Smooth muscle cell (in vitro differentiated cells): ENCODE results near the gene NPC2. TPM values are rescaled to one million over a fixed set of nuclear protein-coding genes. Genes with fewer than 3 reads are reported as not detected.

Source experiments
- DNase-seq: peaks from one replicate; lab custom pipeline; 2025; ENCODE audit not compliant: unreplicated experiment; lab: John Stamatoyannopoulos, UW
- H2AFZ ChIP-seq: fragments of 200-600 bp; sonication (generic); 2 replicates; pipeline ENCODE4 v1.6.0; 2016; ENCODE audit warnings: antibody characterized with exemption, low read depth, mild to moderate bottlenecking
- H3F3A ChIP-seq: fragments of 200-600 bp; sonication (generic); 2 replicates; pipeline ENCODE4 v1.6.0; 2017; ENCODE audit warnings: antibody characterized with exemption, low read depth
- H3K27ac ChIP-seq: fragments of 200-600 bp; sonication (generic); 2 replicates; pipeline ENCODE4 v1.5.1; 2016; ENCODE audit warnings: low read depth, mild to moderate bottlenecking
- H3K27me3 ChIP-seq: fragments of 200-600 bp; sonication (generic); 2 replicates; pipeline ENCODE4 v1.6.1; 2016; ENCODE audit warnings: low read depth, mild to moderate bottlenecking
- H3K36me3 ChIP-seq: fragments of 200-600 bp; sonication (generic); 2 replicates; pipeline ENCODE4 v1.5.1; 2016; ENCODE audit warnings: low read depth
- H3K4me1 ChIP-seq: fragments of 200-600 bp; sonication (generic); 2 replicates; pipeline ENCODE4 v1.5.1; 2016; ENCODE audit warnings: low read depth
- H3K4me2 ChIP-seq: fragments of 200-600 bp; sonication (generic); 2 replicates; pipeline ENCODE4 v1.6.0; 2016; ENCODE audit warnings: mild to moderate bottlenecking
- H3K4me3 ChIP-seq: fragments of 200-600 bp; sonication (generic); 2 replicates; pipeline ENCODE4 v1.5.1; 2016; ENCODE audit warnings: mild to moderate bottlenecking
- H3K79me2 ChIP-seq: fragments of 200-600 bp; sonication (generic); 2 replicates; pipeline ENCODE4 v1.6.0; 2016; ENCODE audit warnings: low read depth, mild to moderate bottlenecking
- H3K9ac ChIP-seq: fragments of 200-600 bp; sonication (generic); 2 replicates; pipeline ENCODE4 v1.6.0; 2016; ENCODE audit warnings: low read depth
- H3K9me3 ChIP-seq: fragments of 200-600 bp; sonication (generic); replicated peaks from 2 replicates; pipeline ENCODE4 v1.5.1; 2016; ENCODE audit warnings: low read depth
- H4K20me1 ChIP-seq: fragments of 200-600 bp; sonication (generic); 2 replicates; pipeline ENCODE4 v1.6.0; 2016; ENCODE audit warnings: low read depth
- WGBS: methylation state at CpG from one replicate; pipeline ENCODE4 v1.1.7; 2016; ENCODE audit warnings: low lambda C conversion rate; 5-methylcytosine and 5-hydroxymethylcytosine counted together
- polyA plus RNA-seq: library from polyadenylated mRNA; unstranded; fragments of >200 nt; fragmentation: Nextera tagmentation; extraction: Ambion mirVana; gene quantifications from 2 replicates; pipeline ENCODE4 v1.2.1, GENCODE V29; 2016
- total RNA-seq: library from RNA; depleted of rRNA; stranded (reverse); fragments of >200 nt; gene quantifications from 2 replicates; pipeline ENCODE4 v1.2.3, GENCODE V29; 2014
- TF ChIP-seq, protein P1 (sequence below): fragments of 200-600 bp; sonication (generic); IDR thresholded peaks from 2 replicates; pipeline ENCODE4 v1.5.1; 2017; ENCODE audit warnings: borderline replicate concordance, mild to moderate bottlenecking, antibody characterized with exemption; ENCODE audit not compliant: insufficient read depth, poor library complexity, severe bottlenecking

The NPC2 gene
- total and polyA plus RNA-seq, 2 experiments from 2014 or later, result 137 to 496 TPM

DNA sequence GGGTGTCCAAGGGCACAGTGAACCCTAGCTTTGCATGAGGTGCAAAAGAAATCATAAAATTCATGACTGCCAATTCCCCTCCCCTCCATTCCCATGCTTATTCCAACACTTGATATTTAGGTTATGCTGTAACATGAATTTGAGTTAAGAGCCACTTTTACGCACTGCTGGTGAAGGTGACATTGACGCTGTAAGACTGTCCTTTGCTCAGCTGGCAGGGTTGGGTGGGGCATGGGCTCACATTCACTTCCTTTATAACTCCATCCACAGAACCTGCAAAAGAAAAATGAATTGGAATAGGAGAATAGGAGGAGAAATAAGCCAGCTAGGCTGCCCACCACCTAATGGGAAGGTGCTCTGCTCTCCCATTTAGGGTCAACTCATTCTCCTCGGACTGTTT, 6.9 kb downstream of the NPC2 start:
- WGBS, result 93% methylated on average over 3 of the region's 3 CpGs
- H3K36me3 ChIP-seq, result no peaks in the 10 kb centered on the region
- DNase-seq, result no peak

DNA sequence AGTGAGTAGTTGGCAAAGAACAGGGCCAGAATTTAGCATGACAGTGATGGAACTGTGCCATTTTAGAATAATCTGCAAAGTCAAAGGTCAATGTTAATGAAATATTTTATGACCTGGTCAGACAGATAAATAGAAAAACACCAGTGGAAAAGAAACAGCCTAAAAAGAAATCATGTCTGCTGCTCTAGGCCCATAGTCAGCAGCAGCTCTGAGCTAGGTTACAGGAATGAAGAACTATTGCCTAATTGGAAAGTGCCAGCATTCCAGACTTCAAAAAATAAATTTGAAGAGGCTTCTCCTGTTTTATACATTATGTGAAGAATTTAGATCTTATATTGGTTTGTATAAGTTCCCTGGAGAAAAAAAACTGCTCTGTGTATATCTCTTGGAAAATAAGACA, 9.8 kb downstream of the NPC2 start:
- TF ChIP-seq, protein P1, sequence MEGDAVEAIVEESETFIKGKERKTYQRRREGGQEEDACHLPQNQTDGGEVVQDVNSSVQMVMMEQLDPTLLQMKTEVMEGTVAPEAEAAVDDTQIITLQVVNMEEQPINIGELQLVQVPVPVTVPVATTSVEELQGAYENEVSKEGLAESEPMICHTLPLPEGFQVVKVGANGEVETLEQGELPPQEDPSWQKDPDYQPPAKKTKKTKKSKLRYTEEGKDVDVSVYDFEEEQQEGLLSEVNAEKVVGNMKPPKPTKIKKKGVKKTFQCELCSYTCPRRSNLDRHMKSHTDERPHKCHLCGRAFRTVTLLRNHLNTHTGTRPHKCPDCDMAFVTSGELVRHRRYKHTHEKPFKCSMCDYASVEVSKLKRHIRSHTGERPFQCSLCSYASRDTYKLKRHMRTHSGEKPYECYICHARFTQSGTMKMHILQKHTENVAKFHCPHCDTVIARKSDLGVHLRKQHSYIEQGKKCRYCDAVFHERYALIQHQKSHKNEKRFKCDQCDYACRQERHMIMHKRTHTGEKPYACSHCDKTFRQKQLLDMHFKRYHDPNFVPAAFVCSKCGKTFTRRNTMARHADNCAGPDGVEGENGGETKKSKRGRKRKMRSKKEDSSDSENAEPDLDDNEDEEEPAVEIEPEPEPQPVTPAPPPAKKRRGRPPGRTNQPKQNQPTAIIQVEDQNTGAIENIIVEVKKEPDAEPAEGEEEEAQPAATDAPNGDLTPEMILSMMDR, result no peak
- no peaks in the 10 kb centered on the region for H4K20me1 ChIP-seq
- no peaks in the 10 kb centered on the region for H3K4me1 ChIP-seq
- no peaks in the 10 kb centered on the region for H3K36me3 ChIP-seq
- H3K27ac ChIP-seq, result no peak overlapping the region
- H3K27me3 ChIP-seq, result no peaks in the 10 kb centered on the region
- no peaks in the 10 kb centered on the region for H3K79me2 ChIP-seq
- H2AFZ ChIP-seq, result no peak overlapping the region
- H3K4me2 ChIP-seq, result no peak overlapping the region
- no peaks in the 10 kb centered on the region for H3K9me3 ChIP-seq
- H3K4me3 ChIP-seq, result no peak overlapping the region
- H3F3A ChIP-seq, result no peaks in the 10 kb centered on the region
- DNase-seq, result no peak
- no peak overlapping the region for H3K9ac ChIP-seq

More for the DNA sequence above, 6.9 kb downstream of the NPC2 start:
- Histone ChIP-seq H3K9ac (no peak overlapping the region), H3K4me2 (no peak overlapping the region), H2AFZ (no peak overlapping the region), H3K4me1 (peaks cover under 1% of the 10 kb centered on the region), H3K9me3 (no peaks in the 10 kb centered on the region), H3K79me2 (no peaks in the 10 kb centered on the region), H4K20me1 (peaks cover 17% of the 10 kb centered on the region), H3F3A (no peaks in the 10 kb centered on the region), H3K27me3 (no peaks in the 10 kb centered on the region), H3K27ac (no peak overlapping the region), H3K4me3 (no peak overlapping the region)
- TF ChIP-seq, protein P1, result no peak

DNA sequence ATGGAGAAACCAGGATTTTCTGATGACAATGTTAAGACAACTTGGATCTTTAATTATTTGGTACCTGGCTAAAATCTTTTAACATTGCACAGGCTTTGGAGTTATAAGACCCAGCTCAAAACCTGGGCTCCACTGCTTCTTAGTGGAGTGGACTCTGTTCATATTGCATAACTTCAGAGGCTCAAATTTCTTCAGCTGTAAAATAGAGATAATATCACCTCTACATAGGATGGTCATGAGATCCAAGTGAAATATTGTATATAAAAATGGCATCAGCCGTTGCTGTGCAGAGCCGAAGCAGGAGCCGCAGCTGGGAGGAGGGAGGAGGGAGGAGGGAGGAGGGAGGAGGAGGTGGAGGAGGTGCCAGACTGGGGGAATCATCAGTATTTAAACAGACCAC, 10.5 kb downstream of the NPC2 start:
- H3K9ac ChIP-seq, result no peak overlapping the region
- no peak overlapping the region for H2AFZ ChIP-seq
- no peak overlapping the region for H3K4me2 ChIP-seq
- no peaks in the 10 kb centered on the region for H3K27me3 ChIP-seq
- H3K4me1 ChIP-seq, result no peaks in the 10 kb centered on the region
- TF ChIP-seq, protein P1, result no peak
- H4K20me1 ChIP-seq, result no peaks in the 10 kb centered on the region
- H3K79me2 ChIP-seq, result no peaks in the 10 kb centered on the region
- no peak overlapping the region for H3K4me3 ChIP-seq
- DNase-seq, result no peak
- H3K9me3 ChIP-seq, result no peaks in the 10 kb centered on the region
- no peaks in the 10 kb centered on the region for H3F3A ChIP-seq
- no peaks in the 10 kb centered on the region for H3K36me3 ChIP-seq
- WGBS, result 93% methylated on average over 3 of the region's 3 CpGs
- no peak overlapping the region for H3K27ac ChIP-seq

DNA sequence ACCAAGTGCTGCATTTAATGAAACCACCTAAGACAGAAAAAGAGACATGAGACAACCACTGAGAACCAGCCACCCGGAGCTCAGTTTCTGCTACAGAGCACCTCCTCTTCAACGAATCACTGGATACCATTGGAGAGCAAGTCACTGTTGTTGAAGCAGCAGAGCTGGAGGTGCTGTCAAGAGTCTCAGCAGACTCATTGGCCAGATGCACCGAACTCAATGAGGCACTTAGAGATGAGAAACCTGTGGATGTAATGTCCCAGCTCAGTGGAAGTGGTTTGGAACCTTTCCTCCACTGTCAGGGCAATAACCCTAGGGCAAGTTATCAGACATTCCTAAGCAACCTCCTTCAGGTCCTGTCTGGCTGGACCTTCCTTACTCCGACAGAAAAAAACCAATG, 13.1 kb downstream of the NPC2 start:
- Histone ChIP-seq H3K9ac (no peak overlapping the region), H3K4me2 (no peak overlapping the region), H4K20me1 (no peaks in the 10 kb centered on the region), H3F3A (no peaks in the 10 kb centered on the region), H3K4me1 (no peaks in the 10 kb centered on the region), H3K9me3 (no peaks in the 10 kb centered on the region), H3K36me3 (no peaks in the 10 kb centered on the region), H3K27me3 (no peaks in the 10 kb centered on the region), H3K79me2 (no peaks in the 10 kb centered on the region), H2AFZ (no peak overlapping the region), H3K4me3 (no peak overlapping the region), H3K27ac (peak overlapping the region; percentile 6)
- WGBS, result 68% methylated on average over 4 of the region's 4 CpGs
- TF ChIP-seq, protein P1, result no peak
- no peak for DNase-seq
